Fibroblast of the aortic adventitia (primary cell): ENCODE data around the gene IL1RL1. TPM values are rescaled to one million over a fixed set of nuclear protein-coding genes. Genes with fewer than 3 reads are reported as not detected.

ENCODE experiments used
- DNase-seq: peaks from one replicate; pipeline ENCODE4 v3.0.0-alpha.2; 2010; ENCODE audit warnings: low read depth
- H3K4me3 ChIP-seq: 2 replicates; pipeline ENCODE4 v1.5.1; 2011; ENCODE audit warnings: low read depth, mild to moderate bottlenecking, control low read depth, low read length, moderate library complexity
- CTCF ChIP-seq: IDR thresholded peaks from 2 replicates; pipeline ENCODE4 v1.5.1; 2011; ENCODE audit warnings: mild to moderate bottlenecking, low read length, control low read depth, inconsistent platforms; ENCODE audit not compliant: insufficient read depth
- total RNA-seq: library from RNA; depleted of rRNA; stranded (reverse); fragments of >200 nt; gene quantifications from 2 replicates; pipeline ENCODE4 v1.2.3, GENCODE V29; 2012; ENCODE audit warnings: low replicate concordance

Gene IL1RL1
- total RNA-seq, 1 donor, result 8.2 TPM

GRCh38 chr2:102279391-102279735, 32.0 kb upstream of the IL1RL1 start:
- no peak for TF ChIP-seq CTCF
- no peak overlapping the region for H3K4me3 ChIP-seq
- no peak for DNase-seq

- peak; percentile 67 for DNase-seq
- no peak overlapping the region for H3K4me3 ChIP-seq
- TF ChIP-seq CTCF, result no peak
Measured at GRCh38 chr2:102282678-102283091, 28.7 kb upstream of the IL1RL1 start.

GRCh38 chr2:102283996-102284395, 27.4 kb upstream of the IL1RL1 start:
- no peak for DNase-seq
- TF ChIP-seq CTCF, result no peak
- H3K4me3 ChIP-seq, result no peak overlapping the region

- no peak for DNase-seq
- no peak overlapping the region for H3K4me3 ChIP-seq
- TF ChIP-seq CTCF, result no peak
Measured at GRCh38 chr2:102284611-102285010, 26.8 kb upstream of the IL1RL1 start.

- no peak for DNase-seq
- no peak overlapping the region for H3K4me3 ChIP-seq
- TF ChIP-seq CTCF, result no peak
Measured at GRCh38 chr2:102285368-102285767, 26.0 kb upstream of the IL1RL1 start.

GRCh38 chr2:102286041-102286440, 25.3 kb upstream of the IL1RL1 start:
- TF ChIP-seq CTCF, result no peak
- DNase-seq, result no peak

GRCh38 chr2:102289129-102289528, 22.2 kb upstream of the IL1RL1 start:
- no peak for TF ChIP-seq CTCF
- DNase-seq, result no peak
- H3K4me3 ChIP-seq, result no peak overlapping the region

More at GRCh38 chr2:102286041-102286440, 25.3 kb upstream of the IL1RL1 start:
- no peak overlapping the region for H3K4me3 ChIP-seq
